Activated CD8-positive, alpha-beta memory T cell treated with anti-CD3 and anti-CD28 coated beads for 1 hour (primary cell): ENCODE results near the gene DLEC1.
"Not testable (repeated sequence)": the region's sequence is repeated elsewhere in the genome, so short reads cannot be mapped to it uniquely, and the experiment has no call there.

ENCODE experiments used
- DNase-seq, 2 donors: peaks; one replicate each; pipeline ENCODE4 v3.0.0-alpha.2; 2020; ENCODE audit warnings: low read depth in 1 of 2; ENCODE audit errors: extremely low read depth in 1 of 2

The DLEC1 gene

GRCh38 chr3:38135621-38136277, 96.7 kb downstream of the DLEC1 start:
- DNase-seq = not testable (repeated sequence)

- no peak for DNase-seq
Measured at GRCh38 chr3:38136393-38136776, 97.4 kb downstream of the DLEC1 start.

GRCh38 chr3:38136777-38137614, 98.0 kb downstream of the DLEC1 start, which contains the start of gene ACAA1:
ACAA1 (minus strand) TSS chr3:38137127; CDS start chr3:38137035, 92 bp downstream.
- DNase-seq = peak; percentile 93 to 94

- DNase-seq = no peak
Measured at GRCh38 chr3:38137615-38138348, 98.8 kb downstream of the DLEC1 start.

- peak; percentile 59 to 82 for DNase-seq
Measured at GRCh38 chr3:38138349-38139190, 99.6 kb downstream of the DLEC1 start, which contains the start of gene MYD88. MYD88 (plus strand) TSS chr3:38138661; CDS start chr3:38138701, 40 bp downstream.

GRCh38 chr3:38139191-38139590, 100.2 kb downstream of the DLEC1 start:
- no peak for DNase-seq

- DNase-seq = no peak
Measured at GRCh38 chr3:38139652-38140051, 100.6 kb downstream of the DLEC1 start.

- DNase-seq = no peak
Measured at GRCh38 chr3:38140326-38141172, 101.5 kb downstream of the DLEC1 start.

- no peak for DNase-seq
Measured at GRCh38 chr3:38141173-38141951, 102.4 kb downstream of the DLEC1 start.

- DNase-seq = no peak
Measured at GRCh38 chr3:38141952-38142273, 102.9 kb downstream of the DLEC1 start.

GRCh38 chr3:38142959-38143358, 104.0 kb downstream of the DLEC1 start:
- DNase-seq = no peak

GRCh38 chr3:38143511-38143910, 104.5 kb downstream of the DLEC1 start:
- DNase-seq = no peak

GRCh38 chr3:38146504-38146903, 107.5 kb downstream of the DLEC1 start:
- no peak for DNase-seq

- no peak for DNase-seq
Measured at GRCh38 chr3:38147421-38147820, 108.4 kb downstream of the DLEC1 start.

GRCh38 chr3:38148311-38148882, 109.4 kb downstream of the DLEC1 start:
- no peak for DNase-seq

- DNase-seq = no peak
Measured at GRCh38 chr3:38149708-38150107, 110.7 kb downstream of the DLEC1 start.

- DNase-seq = no peak
Measured at GRCh38 chr3:38150780-38151528, 111.9 kb downstream of the DLEC1 start.
